GM10266 (cell line): ENCODE measurements around the gene MFAP3.
"Not testable (repeated sequence)": the region's sequence is repeated elsewhere in the genome, so short reads cannot be mapped to it uniquely, and the experiment has no call there.

Experiments
- DNase-seq: peaks from one replicate; pipeline ENCODE4 v3.0.0; 2012; ENCODE audit errors: extremely low spot score
- TF ChIP-seq, protein P1 (sequence below): IDR thresholded peaks from 2 replicates; pipeline ENCODE4 v1.5.1; 2012; ENCODE audit warnings: mild to moderate bottlenecking, low read depth; ENCODE audit not compliant: control insufficient read depth, insufficient read depth; ENCODE audit errors: missing control alignments

The MFAP3 gene

DNA sequence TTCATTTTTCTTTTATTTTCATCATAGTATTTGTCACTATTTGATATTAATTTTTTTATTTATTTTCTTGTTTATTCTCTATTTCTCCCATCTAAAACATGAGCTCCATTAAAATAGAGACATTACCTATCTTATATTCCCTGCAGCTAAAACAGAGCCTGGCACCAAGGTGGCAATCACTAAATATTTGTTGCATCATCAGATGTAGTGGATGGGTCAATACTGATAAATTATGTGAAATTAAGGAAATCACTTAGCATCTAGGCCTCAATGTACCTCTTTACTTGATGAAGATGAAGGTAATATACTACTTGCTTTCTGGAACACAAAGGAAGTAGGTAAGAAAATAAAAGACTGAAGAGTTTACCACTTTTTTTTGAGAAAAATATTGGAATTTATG is 24.6 kb downstream of the MFAP3 start:
- TF ChIP-seq, protein P1, sequence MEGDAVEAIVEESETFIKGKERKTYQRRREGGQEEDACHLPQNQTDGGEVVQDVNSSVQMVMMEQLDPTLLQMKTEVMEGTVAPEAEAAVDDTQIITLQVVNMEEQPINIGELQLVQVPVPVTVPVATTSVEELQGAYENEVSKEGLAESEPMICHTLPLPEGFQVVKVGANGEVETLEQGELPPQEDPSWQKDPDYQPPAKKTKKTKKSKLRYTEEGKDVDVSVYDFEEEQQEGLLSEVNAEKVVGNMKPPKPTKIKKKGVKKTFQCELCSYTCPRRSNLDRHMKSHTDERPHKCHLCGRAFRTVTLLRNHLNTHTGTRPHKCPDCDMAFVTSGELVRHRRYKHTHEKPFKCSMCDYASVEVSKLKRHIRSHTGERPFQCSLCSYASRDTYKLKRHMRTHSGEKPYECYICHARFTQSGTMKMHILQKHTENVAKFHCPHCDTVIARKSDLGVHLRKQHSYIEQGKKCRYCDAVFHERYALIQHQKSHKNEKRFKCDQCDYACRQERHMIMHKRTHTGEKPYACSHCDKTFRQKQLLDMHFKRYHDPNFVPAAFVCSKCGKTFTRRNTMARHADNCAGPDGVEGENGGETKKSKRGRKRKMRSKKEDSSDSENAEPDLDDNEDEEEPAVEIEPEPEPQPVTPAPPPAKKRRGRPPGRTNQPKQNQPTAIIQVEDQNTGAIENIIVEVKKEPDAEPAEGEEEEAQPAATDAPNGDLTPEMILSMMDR: no peak
- DNase-seq: no peak

DNA sequence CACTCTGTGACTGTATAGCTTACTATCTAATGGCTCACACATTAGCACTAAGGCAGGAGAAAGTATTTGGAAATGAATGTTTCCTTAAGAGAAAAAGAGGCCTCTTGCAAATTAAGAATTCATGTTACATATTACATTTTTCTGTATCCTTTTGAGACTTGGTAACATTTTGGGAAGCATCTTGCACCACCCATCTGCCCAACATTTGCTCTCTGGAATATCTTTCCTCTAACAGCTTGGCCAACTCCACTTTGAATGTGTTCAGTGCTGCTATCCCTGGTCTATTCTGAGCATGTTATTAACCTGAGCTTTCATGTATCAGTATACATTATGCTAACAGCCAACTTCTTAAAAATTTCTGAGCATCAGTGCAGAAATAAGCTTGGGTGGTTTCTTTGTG is 27.2 kb downstream of the MFAP3 start:
- no peak for DNase-seq
- TF ChIP-seq, protein P1: no peak

DNA sequence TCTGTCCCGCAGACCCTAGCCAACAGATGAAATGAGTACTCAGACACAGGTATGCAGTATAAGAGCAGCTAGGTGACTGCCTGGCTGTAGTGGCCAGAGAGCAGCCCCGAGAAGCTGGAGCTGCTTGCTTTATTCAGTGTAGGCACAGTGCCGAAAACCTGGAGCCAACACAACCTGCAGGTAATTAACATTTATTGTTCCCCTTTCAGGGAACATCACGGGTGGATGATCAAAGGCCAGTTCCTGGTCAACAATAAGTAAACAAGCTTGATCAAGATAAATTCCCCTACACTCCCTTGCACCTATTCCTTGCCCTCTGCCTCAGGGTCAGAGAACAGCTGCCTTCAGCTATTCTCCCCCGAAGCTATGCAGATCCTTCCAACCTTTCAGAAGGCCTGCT is 31.1 kb downstream of the MFAP3 start:
- not testable (repeated sequence) for DNase-seq

DNA sequence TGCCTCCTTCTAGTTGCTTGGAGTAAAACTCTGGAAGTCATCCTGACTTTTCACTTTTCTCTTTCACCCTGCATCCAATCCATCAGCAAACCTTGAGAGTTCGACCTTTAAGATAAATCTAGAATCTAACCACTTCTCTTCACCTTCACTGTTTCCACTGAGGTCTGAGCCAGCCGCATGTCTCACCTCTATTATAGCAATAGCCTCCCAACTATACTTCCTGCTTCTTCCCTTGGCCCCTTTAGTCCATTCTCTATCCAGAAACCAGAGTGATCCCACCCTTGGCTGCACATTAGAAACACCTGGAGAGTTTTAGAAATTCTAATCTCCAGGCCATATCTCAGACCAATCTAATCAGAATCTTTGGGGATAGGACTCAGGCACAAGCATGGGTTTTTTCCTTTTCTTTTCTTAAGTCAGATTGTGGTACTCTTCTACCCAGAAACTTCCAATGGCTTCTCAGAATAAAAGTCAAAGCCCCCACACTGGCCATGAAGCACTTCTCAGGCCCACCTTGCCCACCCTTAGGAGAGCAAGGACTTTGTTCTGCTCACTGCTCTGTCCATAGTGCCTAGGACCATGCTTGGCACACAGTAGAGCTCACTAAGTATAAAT is 33.1 kb downstream of the MFAP3 start:
- TF ChIP-seq, protein P1: no peak
- DNase-seq: no peak

DNA sequence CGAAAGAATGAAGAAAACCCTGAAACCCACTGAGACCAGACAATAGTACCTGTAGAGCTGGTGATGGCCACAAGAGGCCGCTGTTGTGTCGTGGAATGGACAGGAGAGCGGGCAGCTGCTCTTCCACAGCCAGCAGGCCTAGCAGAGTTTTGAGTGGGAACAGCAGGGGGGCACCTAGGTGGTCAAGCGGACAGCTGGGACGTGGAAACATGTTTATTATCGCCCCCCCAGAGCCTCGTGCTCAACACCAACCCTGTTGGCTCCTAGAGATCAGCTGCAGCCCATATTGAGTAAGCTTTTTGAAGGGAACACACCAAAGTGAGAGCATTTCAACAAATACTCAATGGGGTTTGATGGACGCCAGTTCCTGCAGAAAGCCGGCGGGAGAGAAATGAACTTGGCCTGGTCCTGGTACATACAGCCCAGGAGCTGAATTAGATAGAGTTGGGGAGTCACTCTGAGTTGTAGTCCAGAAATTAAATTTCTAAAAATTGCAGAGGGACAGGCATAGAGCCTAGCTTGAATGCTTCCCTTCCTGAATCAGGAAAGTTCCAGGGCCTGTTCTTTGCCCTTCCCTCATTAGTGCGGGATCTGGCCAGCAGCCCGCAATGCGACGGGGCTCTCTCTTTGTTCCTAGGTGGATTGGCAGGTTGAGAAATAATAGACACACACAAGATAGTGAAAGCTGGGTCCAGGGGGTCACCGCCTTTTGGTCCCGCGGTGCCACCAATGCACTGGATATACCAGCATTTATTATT is 33.8 kb downstream of the MFAP3 start:
- DNase-seq: peak; percentile 75
- TF ChIP-seq, protein P1: peak; percentile 96

DNA sequence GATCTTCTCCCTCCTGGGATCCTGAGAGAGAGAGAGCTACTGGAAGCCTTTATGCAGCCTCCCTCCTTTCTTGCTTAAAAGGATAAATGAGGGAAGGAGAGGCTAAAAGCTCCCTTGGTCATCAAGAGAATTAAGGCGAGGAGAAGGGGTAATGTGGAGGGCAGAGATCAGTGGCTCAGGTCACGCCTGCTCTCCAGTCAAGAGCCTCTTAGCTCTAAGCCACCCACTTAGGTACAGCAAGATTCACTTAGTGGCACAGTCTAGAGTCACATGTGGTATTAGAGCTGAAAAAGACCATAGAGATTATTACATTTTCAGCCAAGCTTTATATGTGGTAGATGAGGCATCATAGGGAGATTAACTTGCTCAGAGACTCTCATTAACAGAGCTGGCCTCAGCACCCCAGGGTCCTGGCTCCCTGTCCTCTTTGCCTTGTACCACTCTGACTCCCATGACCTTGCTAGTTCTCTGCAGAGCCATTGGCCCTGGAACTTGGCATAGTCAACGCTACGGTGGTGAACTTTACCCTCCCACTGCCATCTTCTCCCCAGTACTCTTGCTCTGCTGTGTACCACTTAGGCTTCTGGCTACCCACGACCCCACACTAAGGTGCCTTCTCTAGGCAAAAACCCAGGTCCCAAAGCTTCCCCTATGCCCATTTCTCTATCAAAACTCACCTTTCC is 37.6 kb downstream of the MFAP3 start:
- no peak for DNase-seq
- TF ChIP-seq, protein P1: no peak

DNA sequence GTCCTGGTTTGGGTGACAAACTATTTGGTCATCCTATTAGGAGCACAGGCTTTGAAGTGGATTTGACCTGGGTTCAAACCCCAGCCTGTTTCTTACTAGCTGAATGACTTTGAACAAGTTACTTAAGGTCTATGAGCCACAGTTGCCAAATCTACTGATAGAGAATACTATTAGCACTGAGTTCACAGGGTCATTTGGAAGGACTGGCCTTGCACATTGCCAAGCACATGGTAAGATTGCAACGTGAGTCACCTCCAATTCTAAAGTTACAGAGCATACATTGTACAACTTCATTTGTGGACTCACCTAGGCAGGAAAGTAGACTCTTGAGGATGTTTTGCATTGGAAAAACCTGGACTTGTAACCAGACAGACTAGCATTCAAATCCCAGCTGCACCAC is 38.9 kb downstream of the MFAP3 start:
- DNase-seq: no peak
- TF ChIP-seq, protein P1: no peak
